ENCODE results near the gene APOA5.

DNA sequence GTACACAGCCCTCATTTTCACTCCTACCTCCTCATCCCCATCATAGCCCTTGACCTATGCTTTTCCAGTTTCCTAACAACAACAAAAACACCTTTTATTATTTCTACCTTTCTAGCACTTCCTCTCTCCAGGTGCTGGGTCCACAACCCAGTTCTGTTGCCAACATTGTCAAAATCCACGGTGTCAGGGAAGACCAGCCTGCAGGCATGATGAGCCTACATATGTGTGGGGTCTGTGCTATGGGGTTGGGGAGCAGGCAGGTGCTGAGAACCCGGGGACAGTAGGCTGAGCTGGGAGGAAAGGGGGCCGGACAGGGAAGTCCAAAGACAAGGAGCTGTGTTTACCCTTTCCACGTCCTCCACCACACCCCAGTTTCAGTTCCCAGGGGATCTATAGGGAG is 3.1 kb downstream of the APOA5 start:
- no peak for TF ChIP-seq EP300 (IDR thresholded peaks at IDR 0.05)
- TF ChIP-seq, protein P1, sequence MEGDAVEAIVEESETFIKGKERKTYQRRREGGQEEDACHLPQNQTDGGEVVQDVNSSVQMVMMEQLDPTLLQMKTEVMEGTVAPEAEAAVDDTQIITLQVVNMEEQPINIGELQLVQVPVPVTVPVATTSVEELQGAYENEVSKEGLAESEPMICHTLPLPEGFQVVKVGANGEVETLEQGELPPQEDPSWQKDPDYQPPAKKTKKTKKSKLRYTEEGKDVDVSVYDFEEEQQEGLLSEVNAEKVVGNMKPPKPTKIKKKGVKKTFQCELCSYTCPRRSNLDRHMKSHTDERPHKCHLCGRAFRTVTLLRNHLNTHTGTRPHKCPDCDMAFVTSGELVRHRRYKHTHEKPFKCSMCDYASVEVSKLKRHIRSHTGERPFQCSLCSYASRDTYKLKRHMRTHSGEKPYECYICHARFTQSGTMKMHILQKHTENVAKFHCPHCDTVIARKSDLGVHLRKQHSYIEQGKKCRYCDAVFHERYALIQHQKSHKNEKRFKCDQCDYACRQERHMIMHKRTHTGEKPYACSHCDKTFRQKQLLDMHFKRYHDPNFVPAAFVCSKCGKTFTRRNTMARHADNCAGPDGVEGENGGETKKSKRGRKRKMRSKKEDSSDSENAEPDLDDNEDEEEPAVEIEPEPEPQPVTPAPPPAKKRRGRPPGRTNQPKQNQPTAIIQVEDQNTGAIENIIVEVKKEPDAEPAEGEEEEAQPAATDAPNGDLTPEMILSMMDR (IDR thresholded peaks at IDR 0.05), result no peak
